HG03432 (cell line): ENCODE data around the gene TRIM29.

ENCODE experiments used
- ATAC-seq: cut with Tn5 transposase; IDR thresholded peaks from one replicate; pipeline ENCODE4 v1.9.1; 2021; ENCODE audit warnings: mild to moderate bottlenecking, moderate library complexity; ENCODE audit not compliant: unreplicated experiment

TRIM29 gene

DNA sequence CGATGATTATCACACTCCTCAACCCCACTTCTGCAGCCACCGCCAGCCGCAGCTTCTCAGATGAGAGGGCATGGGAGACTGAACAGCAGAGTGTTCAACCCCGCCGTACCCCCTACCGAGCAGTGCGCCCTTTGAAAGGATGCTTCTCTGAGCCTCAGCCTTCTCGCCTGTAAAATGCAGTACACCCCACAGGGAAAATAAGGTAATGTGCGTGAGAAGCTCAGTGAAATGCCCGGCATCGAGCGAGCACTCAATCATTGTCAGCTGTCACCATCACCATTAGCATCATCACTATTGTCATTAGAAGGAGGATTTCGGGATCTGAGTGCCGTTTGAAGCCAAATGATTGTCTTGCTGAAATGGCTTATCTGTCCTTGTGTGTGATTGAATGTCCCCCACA, 13.6 kb downstream of the TRIM29 start:
- no peak for ATAC-seq

DNA sequence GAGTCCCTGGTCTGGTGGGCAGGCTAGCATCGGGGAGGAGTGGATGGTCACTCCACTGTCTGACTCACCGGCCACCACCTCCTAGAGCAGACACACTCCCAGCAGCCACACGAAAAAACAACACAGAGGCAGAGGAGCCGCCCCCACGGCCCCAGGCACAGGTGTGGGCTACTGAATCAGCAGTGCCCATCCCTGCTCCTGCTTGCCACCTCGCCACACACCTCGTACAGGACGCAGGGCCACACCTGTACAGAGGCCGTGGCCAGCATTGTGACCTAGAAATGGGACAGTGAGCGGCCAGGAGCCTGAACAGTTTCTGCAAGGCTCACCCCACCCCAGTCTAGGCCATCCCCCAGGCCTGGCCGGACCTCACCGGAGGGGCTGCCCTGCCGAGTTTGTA, 14.0 kb downstream of the TRIM29 start:
- ATAC-seq: no peak

DNA sequence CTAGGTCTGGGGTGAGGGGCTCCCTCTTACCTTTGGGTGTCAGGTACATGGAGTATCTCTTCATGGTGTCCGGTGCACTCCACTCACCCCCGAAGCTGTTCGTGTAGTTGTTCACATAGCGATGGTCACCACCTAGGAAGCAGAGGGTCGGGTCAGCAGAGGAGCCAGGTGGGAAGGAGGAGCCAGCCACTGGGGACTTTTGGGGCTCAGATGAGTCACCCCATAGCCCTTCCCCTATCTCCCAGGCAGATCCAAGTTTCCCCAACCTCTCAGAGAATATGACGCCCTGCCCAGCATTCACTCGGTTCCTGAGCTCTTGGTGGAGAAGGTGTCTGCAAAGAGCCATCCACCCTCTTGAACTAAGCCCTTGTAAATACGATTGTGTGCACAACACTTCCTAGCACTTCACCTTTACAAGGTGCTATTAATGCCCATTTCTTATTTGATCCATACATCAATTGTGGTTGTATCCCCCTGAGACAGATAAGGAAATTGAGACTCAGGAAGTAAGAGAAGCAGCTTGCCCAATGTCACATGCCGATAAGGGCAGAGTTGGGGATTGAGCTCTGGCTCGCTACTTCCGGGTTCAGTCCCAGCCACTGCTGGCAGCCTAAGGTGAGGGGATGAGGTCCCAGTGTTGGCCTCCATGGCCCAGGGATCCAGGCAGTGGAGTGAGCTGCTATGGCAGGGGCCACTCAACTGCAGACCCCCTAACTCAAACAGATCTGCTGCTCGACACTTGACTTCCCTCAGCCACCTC, 14.8 kb downstream of the TRIM29 start:
- ATAC-seq: no peak

DNA sequence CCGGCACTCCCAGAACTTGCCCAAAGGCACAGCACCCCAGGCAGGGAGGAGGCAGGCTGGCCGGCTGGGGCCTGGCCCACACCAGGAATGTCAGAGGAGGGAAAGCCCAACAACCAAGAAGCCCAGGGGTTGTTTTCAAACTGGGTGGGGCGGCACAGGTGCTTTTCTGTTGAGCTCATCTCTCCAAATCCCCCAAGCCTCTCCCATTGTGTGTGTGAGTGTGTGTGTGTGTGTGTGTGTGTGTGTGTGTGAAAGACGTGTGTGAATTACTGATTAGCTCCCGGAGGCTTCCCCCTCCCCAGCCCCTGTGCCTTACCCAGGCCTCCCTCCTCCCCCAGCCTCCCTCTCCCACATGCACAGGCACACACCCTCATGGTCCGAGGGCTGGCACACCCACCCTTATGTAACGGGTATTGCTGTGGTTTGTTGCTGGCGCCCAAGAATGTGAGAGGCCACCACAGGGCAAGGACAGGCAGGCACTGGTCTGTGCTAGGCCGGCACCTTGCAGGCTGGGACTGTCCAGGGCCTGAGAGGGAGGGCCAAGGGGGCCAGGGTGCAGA, 15.9 kb downstream of the TRIM29 start:
- ATAC-seq: no peak

DNA sequence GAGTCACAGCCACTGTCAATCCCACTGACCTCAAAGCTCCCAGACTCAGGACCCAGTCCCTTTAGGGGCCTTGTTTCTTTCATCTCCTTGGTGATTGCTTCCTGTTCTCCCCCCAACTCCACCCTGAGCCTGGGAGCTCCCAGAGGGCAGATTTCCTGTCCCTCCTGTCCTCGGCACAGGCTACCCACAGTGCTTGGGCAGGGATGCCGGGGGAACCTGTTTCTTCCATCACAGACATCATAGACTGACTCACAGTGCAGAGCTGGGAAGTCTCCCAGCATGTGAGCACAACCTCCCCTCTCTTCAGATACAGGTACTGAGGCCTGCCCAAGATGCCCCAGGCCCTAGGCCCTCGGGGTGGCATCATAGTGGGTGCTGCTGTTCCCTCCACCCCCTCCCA, 16.6 kb downstream of the TRIM29 start:
- ATAC-seq: no peak

DNA sequence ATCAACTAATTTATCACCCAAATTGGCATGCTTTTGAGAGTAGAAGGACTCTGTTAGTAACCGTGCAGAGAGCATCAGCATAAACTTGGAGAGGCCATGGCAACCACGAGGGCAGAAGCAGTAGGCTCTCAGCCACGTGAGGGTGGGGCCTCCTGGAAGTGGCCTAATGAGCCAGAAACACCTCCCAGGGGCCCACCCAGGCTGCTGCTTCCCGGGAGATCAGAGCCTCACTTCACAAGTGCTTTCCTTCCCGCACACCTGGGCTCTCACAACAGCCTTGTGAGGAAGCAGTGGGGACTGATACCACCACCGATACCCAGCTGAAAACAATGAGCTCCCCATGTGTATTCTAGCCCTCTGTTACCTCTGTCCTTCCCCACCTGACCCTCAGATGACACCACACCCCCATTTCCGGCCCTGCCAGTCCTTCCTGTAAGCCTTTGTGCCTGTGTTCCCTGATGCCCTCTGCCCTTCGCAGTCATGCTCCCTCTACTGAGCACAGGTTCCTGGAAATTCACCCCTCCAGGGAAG, 17.0 kb downstream of the TRIM29 start:
- no peak for ATAC-seq

DNA sequence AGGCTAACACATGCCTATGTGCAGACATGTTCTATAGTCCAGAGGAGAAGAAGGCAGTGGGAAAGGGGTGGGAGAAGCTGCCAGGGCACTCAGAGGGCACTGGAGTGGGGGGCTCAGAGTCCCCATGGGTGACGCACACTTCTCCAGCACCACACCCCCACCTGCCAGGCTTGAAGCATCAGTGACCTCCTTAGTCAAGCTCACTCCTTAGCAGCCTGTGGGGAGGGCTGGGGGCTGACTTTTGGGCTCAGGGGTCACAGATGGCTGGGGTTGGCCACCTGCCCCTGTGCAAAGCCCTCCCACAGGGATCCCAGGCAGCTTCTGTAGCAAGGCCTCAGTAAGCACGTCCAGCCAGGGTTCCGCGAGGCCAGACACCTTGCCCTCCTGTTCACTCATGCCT, 18.8 kb downstream of the TRIM29 start:
- no peak for ATAC-seq

DNA sequence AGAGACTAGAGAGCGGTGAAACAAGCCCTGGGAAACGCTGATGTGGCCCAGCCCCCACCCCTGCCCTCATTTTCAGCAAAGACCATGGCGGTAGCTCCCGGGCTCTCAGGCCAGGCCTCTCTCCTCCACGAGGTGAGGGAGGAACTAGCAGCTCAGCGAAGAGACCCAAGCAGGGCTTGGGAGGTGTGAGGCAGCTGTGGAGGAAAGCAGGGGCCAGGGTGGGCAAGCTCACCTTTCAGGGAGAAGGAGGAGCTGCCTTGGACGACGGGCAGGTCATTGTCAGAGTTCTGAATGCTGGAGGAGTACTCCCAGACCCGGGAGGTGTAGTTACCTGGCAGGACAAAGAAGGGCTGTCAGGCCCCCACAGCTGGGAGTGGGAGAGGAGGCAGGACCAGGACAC, 19.9 kb downstream of the TRIM29 start:
- no peak for ATAC-seq

DNA sequence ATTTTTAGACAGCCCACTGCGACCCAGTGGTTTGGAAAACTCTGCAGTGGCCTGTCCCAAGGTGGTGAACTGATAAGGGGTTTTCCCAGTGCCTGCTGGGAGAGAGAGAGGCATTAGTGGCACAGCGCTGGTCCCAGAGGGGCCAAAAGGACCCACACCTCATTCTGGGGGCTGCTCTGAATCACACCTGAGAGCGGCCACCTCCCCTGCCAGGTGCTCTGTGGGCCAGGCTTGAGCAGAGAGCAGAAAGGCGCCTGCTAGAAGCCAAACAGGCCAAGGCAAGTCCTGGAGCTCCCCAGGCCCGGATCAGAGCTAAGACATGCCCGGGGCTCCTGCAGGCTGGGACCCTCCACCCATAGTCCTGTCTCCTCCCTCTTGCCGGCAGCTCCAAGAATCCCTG, 20.9 kb downstream of the TRIM29 start:
- ATAC-seq: no peak

DNA sequence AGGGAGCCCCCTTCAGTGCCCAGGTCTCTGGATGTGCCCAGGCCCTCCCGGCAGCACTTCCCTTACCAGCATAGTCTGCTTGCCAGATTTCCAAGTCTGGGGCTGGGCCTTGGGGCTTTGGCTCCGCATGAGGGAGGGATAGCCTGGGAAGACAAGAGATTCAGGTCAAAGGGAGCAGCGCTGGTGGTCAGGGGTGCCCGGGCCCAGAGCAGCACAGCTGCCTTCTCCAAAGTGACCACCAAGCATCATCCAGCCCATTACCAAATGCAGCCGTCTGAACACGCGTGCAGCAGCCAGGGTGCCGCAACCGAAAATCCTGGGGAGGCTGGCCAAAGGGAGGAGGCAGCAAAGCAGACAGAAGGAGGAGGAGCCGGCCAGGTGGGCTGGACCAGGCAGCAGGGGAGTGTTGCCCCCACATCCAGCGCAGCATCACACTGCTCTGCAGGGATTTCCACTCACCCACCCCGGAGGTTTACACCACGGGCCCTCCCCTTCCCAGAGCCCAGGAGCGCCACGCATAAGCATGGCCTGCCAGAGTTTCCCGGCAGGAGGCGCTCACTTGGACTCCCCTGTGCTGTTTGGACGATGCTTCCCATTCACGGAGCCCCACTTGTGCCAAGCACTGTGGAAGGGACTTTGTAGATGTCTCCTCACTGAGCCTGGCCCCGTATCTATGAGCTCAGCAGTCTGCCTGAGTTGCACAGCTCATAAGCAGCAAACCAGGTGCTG, 22.5 kb downstream of the TRIM29 start:
- no peak for ATAC-seq

DNA sequence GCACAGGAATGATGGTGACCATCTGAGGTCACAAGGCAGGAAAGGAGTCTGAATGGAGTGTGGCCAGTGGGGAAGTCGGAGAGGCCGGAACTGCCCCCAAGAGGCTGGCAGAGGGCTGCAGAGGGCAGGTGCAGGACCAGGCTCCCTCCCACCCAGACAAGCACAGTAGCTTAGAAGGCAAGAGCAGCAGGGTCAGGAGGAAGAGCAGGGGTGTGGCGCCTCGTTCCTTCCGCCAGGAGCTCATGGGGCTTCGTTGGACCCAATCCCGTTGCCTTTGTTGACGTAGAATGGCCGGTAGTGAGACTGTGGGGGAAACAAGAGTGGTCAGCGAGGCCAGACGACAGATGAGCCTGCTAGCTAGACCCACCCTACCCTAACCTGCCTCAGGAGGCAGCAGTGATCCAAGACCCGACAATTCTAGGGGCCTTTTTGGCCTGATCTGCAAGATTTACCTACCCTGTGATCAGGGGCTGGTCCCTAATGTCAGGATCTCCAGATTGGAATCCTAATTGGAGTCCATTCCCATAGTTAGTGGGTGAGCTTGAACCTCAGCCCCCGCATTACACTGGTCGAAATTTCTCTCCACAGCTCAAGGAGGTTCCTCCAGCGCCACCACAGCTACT, 25.6 kb downstream of the TRIM29 start:
- ATAC-seq: no peak

DNA sequence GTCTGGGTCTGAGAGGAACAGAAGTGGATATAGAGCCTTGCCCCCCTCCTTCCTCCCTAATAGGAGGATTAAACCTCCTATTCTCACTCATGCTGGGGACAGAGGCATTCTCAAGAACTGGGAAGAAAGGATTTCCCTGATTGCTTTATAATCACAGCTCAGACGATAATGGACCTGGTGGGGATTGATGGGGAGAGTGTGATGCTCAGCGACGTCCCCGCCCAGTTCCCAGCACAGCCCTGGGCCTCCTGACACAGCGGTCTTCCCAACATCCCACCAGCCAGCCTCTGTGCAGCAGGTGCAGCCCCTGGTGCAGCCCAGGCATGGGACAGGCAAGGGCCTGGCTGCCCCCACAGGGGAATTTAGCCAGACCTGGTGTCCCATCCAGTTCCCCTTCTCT, 28.4 kb downstream of the TRIM29 start:
- no peak for ATAC-seq

DNA sequence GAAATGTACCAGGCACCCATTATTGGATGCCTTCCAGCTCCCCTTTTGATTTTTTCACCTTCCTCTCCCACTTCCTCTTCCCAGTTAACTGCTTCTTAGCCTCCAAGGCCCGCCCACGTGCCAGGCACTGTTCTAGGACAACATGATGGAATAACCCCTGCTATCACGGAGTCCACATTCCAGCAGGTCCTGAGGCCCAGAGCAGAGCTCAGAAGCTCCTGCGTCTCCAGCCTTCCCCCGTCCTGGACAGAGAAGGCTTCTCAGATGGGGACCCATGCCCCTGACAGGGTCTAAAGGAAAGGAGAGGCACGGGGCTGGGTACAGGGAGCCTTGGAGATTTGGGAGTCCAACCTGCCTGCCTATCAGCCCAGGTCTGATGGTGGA, 29.1 kb downstream of the TRIM29 start:
- no peak for ATAC-seq

DNA sequence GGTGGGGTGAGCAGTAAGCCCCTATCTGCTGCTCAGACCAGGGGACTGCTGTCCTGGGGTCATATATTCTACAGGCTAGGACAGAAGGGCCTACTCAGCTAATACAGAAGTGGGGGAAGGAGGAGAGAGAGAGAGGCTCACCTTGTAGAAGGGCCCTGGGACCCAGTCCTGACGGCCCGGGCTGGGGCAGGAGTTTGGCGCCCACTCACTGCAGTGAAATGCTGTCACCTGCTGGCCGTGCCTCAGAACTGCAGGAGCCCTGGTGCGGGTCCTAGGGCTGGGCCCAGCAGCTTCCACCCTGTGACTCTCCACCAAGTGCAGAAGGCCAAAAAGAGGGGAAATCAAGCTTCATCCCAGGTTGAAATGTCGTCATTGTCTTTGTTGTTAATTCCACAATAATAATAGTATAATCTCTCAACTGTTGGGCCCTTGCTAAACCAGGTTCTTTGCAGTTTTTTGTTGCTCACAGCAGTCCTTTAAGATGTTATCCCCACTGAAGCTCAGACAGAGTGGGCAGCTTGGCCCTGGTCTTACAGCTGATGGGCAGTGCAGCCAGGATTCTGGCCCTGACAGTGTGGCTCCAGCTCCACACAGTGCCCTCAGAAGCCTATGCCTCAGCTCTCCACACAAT, 29.6 kb downstream of the TRIM29 start:
- ATAC-seq: peak; percentile 69

DNA sequence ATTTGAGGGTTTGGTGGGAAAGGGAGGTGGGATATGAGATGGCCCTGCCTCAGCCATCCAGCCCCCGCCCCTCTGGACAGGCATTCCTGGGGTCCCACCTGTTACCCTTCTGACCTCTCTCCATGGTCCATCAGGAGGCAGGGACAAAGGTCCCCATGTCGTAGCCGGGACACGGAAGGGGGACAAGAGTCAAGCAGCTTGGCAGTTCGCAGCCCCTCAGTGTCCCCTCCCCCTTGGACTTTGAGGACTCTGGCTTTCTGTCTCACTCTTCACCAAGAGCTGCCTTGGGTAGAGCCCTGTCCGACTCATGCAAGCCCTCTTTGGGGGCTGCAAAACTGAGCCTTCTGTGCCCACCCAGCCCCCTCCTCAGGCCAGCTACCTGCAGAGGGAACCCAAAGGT, 30.2 kb downstream of the TRIM29 start:
- ATAC-seq: no peak

DNA sequence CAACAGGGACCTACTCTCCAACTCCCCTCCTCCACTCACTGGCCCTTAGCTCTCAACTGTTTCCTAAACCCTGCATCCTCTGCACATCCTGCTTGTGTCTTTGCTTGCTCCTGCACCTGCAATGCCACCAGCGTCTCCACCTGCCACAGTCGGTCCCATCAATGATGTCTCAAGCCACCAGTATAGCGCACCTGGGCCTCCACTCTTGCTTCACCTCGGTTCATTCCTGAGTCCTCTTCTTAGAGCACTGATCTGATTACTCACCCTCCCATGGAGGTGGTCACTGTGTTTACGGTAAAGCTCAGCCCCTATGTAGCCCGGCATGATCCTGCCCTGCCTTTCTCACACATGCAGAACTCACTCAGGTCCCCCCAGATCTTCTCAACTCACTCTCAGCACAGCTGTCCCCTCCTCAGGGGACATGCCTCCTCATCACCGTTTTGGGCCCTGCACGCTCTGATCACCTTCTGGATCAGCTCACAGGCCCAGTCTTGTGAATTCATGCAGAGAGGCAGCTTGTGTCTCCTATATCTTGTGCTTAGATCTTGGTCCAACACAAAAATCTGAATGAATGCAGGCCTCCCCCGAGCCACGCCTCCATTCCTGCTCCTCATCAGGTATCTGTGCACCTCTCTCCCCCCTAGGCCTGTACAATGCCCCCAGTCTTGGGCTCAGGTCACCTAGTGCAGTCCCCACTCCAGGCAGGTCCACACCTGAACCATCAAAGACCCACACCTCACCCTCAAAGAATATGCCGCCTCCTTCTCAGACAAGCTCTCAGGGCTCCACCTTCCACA, 31.4 kb downstream of the TRIM29 start:
- ATAC-seq: no peak

DNA sequence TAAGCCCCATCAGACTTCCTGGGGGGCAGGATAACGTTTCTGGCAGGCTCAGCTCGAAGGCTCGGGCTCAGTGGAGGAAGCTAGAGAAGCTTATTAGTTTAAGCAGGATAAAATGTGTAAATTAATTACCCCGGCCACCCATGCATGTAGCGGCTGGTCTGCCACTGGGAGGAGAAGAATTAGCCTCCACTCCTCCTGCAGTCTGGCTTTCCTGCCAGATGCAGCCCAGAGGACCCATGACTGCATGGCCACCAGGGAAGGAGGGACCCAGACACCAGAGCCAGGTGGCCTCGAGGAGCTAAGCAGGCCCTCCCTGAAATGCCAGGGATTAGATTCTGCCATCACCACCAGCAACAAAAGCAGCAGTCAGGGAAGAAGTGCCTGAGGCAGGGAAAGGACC, 32.3 kb downstream of the TRIM29 start:
- no peak for ATAC-seq

DNA sequence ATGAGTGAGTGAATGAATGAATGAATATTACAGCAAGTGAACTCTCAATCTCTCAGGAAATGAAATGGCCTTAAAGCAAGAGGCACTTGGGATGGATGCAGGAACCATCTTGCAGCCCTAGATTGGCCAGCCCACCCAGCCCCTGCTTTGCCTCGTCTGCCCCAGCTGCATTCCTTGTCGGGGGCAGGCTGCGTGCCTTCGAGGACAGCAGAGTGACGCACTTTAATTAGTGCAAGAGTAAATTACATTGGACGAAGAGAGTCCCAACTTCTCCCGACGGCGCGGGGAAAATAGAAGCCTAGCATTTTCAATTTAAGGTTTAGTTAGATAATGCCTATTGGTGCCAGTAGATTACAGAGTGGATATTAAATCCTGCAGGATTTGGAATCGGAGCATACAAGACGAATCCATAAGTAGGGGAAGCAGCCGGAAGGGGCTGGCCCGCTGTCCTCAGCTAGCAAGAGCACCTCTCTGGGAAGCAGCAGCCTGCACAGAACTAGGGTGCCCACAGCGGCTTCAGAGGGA, 33.8 kb downstream of the TRIM29 start:
- no peak for ATAC-seq

DNA sequence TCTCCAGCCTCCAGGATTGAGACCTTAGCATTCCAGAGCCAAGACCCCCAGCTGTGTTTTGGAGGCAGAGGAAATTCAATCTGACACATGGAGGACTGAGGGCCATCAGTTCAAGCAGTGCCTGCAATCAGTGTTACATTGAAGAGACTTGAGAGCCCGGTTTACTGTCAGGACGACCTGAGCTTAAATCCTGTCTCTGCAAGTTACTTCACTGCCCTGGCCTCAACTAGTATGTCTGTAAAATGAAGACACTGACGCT, 35.1 kb downstream of the TRIM29 start:
- ATAC-seq: no peak

DNA sequence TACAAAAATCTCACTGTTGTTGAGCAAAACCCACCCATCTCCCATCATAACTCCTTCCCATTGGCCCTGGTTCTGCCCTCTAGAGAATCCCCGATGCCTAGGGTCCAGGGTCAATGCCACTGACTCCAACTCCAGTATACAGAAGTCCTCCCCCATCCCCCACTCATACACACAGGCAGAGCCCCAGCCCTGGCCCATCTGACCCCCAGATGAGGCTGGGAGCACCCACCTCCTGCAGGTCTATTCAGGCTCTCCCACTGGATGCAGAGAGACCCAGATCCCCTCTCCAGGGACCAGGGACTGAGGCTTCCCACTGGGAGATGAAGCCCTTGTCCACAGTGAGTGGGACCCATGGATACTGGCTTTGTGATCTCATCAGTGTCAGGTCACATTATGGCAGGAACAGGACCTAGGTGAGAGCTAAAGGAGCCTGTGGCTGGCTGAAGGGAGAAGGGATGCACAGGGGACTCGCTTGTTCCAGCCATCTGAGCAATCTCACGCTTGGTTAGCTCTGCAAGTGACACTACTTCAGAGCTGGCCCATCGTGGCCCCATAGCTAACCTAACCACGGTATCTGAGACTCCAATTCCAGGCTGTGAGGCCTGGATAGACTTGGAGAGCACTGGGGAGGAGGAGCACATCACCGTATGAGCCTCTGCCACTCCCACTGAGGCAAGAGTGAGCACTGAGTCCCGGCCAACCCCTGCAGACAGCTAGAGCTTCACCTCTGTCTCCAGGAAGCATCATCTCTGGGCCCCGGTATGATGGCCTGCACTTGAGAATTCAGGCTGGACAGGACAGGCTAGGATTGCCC, 35.7 kb downstream of the TRIM29 start:
- no peak for ATAC-seq
